H9 (cell line): Measurements from ENCODE around the gene HSPA9. TPM values are rescaled to one million over a fixed set of nuclear protein-coding genes. Genes with fewer than 3 reads are reported as not detected.

ENCODE experiments used
- DNase-seq: peaks from one replicate; pipeline ENCODE4 v3.0.0-alpha.2; 2017
- H2AFZ ChIP-seq: one replicate; pipeline ENCODE4 v1.6.1; 2013; ENCODE audit warnings: mild to moderate bottlenecking, low read length, control low read depth, moderate library complexity
- H2AK5ac ChIP-seq: 2 replicates; pipeline ENCODE4 v1.6.1; 2013; ENCODE audit warnings: low read length, control low read depth, mixed read lengths; ENCODE audit not compliant: insufficient read length
- H2BK120ac ChIP-seq: one replicate; pipeline ENCODE4 v1.6.1; 2013; ENCODE audit warnings: low read depth, mild to moderate bottlenecking, low read length, control low read depth, inconsistent platforms; ENCODE audit not compliant: poor library complexity, severe bottlenecking
- H2BK12ac ChIP-seq: 2 replicates; pipeline ENCODE4 v1.6.1; 2013; ENCODE audit warnings: low read length, control low read depth, mixed read lengths, low read depth; ENCODE audit not compliant: insufficient read length
- H2BK15ac ChIP-seq: 2 replicates; pipeline ENCODE4 v1.6.1; 2013; ENCODE audit warnings: low read depth, low read length, control low read depth
- H2BK20ac ChIP-seq: one replicate; pipeline ENCODE4 v1.6.1; 2013; ENCODE audit warnings: low read depth, mild to moderate bottlenecking, low read length, control low read depth, inconsistent platforms; ENCODE audit not compliant: poor library complexity, severe bottlenecking
- H2BK5ac ChIP-seq: 2 replicates; pipeline ENCODE4 v1.6.1; 2013; ENCODE audit warnings: low read length, control low read depth, mixed read lengths; ENCODE audit not compliant: insufficient read length
- H3K14ac ChIP-seq: 2 replicates; pipeline ENCODE4 v1.6.1; 2013; ENCODE audit warnings: low read length, control low read depth; ENCODE audit not compliant: insufficient read depth
- H3K18ac ChIP-seq: 2 replicates; pipeline ENCODE4 v1.6.1; 2013; ENCODE audit warnings: low read depth, mild to moderate bottlenecking, mixed read lengths, low read length, control low read depth; ENCODE audit not compliant: insufficient read length
- H3K23ac ChIP-seq: 2 replicates; pipeline ENCODE4 v1.6.1; 2013; ENCODE audit warnings: low read length, control low read depth, mixed read lengths, low read depth; ENCODE audit not compliant: insufficient read length
- H3K23me2 ChIP-seq: 2 replicates; pipeline ENCODE4 v1.6.1; 2013; ENCODE audit warnings: low read depth, mild to moderate bottlenecking, mixed read lengths, low read length, control low read depth; ENCODE audit not compliant: insufficient read length, poor library complexity, severe bottlenecking
- H3K27ac ChIP-seq: 2 replicates; pipeline ENCODE4 v1.5.1; 2013; ENCODE audit warnings: low read length, control low read depth, mixed read lengths, low read depth; ENCODE audit not compliant: insufficient read length
- H3K27me3 ChIP-seq: 2 replicates; pipeline ENCODE4 v1.6.1; 2013; ENCODE audit warnings: low read length, control low read depth, inconsistent platforms; ENCODE audit not compliant: insufficient read depth
- H3K4ac ChIP-seq: 2 replicates; pipeline ENCODE4 v1.6.1; 2013; ENCODE audit warnings: low read depth, mild to moderate bottlenecking, control low read depth, inconsistent platforms, low read length, moderate library complexity
- H3K4me1 ChIP-seq: 2 replicates; pipeline ENCODE4 v1.6.1; 2013; ENCODE audit warnings: low read length, control low read depth, inconsistent platforms; ENCODE audit not compliant: insufficient read depth
- H3K4me2 ChIP-seq: 2 replicates; pipeline ENCODE4 v1.6.1; 2013; ENCODE audit warnings: low read length, control low read depth, mixed read lengths; ENCODE audit not compliant: insufficient read length, insufficient read depth
- H3K56ac ChIP-seq: 2 replicates; pipeline ENCODE4 v1.6.1; 2013; ENCODE audit warnings: low read depth, mild to moderate bottlenecking, mixed read lengths, low read length, control low read depth; ENCODE audit not compliant: insufficient read length
- H3K79me1 ChIP-seq: 2 replicates; pipeline ENCODE4 v1.6.1; 2013; ENCODE audit warnings: low read depth, mild to moderate bottlenecking, moderate library complexity, low read length, control low read depth, inconsistent platforms; ENCODE audit not compliant: insufficient read depth, poor library complexity, severe bottlenecking
- H3K79me2 ChIP-seq: 2 replicates; pipeline ENCODE4 v1.6.1; 2013; ENCODE audit warnings: low read length, control low read depth, inconsistent platforms; ENCODE audit not compliant: insufficient read depth
- H3K9ac ChIP-seq: 2 replicates; pipeline ENCODE4 v1.6.1; 2013; ENCODE audit warnings: low read length, control low read depth, mixed read lengths; ENCODE audit not compliant: insufficient read length; ENCODE audit errors: extremely low read depth
- H3K9me3 ChIP-seq: one replicate; pipeline ENCODE4 v1.6.1; 2013; ENCODE audit warnings: low read depth, low read length, inconsistent platforms; ENCODE audit not compliant: control insufficient read depth
- H3T11ph ChIP-seq: one replicate; pipeline ENCODE4 v1.6.1; 2013; ENCODE audit warnings: mild to moderate bottlenecking, low read length, control low read depth, inconsistent platforms
- H4K20me1 ChIP-seq: one replicate; pipeline ENCODE4 v1.6.1; 2013; ENCODE audit not compliant: control insufficient read depth, insufficient read length, insufficient read depth
- H4K5ac ChIP-seq: 2 replicates; pipeline ENCODE4 v1.6.1; 2013; ENCODE audit warnings: low read depth, mild to moderate bottlenecking, mixed read lengths, low read length, control low read depth; ENCODE audit not compliant: insufficient read length
- H4K8ac ChIP-seq: replicated peaks from 2 replicates; pipeline ENCODE4 v1.6.1; 2013; ENCODE audit warnings: low read length, control low read depth, mixed read lengths, low read depth; ENCODE audit not compliant: insufficient read length
- H4K91ac ChIP-seq: 2 replicates; pipeline ENCODE4 v1.6.1; 2013; ENCODE audit warnings: low read depth, mild to moderate bottlenecking, moderate library complexity, mixed read lengths, low read length, control low read depth; ENCODE audit not compliant: insufficient read length
- H3K27ac Mint-ChIP-seq, 3 experiments: 2 replicates in 2 of 3; 3 replicates in 1 of 3; pipeline ENCODE4 v1.8.0; 2020 to 2021; ENCODE audit warnings: mixed read lengths in 3 of 3, mild to moderate bottlenecking in 1 of 3, moderate library complexity in 1 of 3
- H3K27me3 Mint-ChIP-seq: 2 replicates; pipeline ENCODE4 v1.8.0; 2021; ENCODE audit warnings: low read depth, mild to moderate bottlenecking, moderate library complexity, mixed read lengths
- H3K36me3 Mint-ChIP-seq, 3 experiments: 2 replicates in 2 of 3; 3 replicates in 1 of 3; pipeline ENCODE4 v1.8.0; 2020 to 2021; ENCODE audit warnings: low read depth in 3 of 3, mixed read lengths in 3 of 3; ENCODE audit not compliant: insufficient read depth in 1 of 3
- H3K4me1 Mint-ChIP-seq, 2 experiments: 2 replicates each; pipeline ENCODE4 v1.8.0; 2020; ENCODE audit warnings: mixed read lengths in 2 of 2
- H3K4me3 Mint-ChIP-seq, 2 experiments: 2 replicates in 1 of 2; 3 replicates in 1 of 2; pipeline ENCODE4 v1.8.0; 2020 to 2021; ENCODE audit warnings: mild to moderate bottlenecking in 2 of 2, mixed read lengths in 2 of 2, moderate library complexity in 1 of 2
- H3K9me3 Mint-ChIP-seq, 2 experiments: 2 replicates in 1 of 2; 3 replicates in 1 of 2; pipeline ENCODE4 v1.8.0; 2020; ENCODE audit warnings: mild to moderate bottlenecking in 2 of 2, mixed read lengths in 2 of 2, moderate library complexity in 1 of 2
- WGBS: extraction: QIAGEN DNeasy Blood & Tissue Kit; methylation state at CpG from one replicate; pipeline ENCODE4 v1.1.7; 2013; ENCODE audit warnings: missing lambda C conversion rate, low lambda C conversion rate, mixed read lengths; ENCODE audit not compliant: insufficient read length; ENCODE audit errors: extremely low coverage; 5-methylcytosine and 5-hydroxymethylcytosine counted together
- total RNA-seq: library from RNA; stranded (reverse); gene quantifications from 2 replicates; pipeline ENCODE4 v1.2.1, GENCODE V29; 2021
- TF ChIP-seq, protein P1 (sequence below): fragments of 200-600 bp; sonication (generic); conservative IDR thresholded peaks from 3 replicates; pipeline ENCODE4 v1.8.0; 2021; ENCODE audit warnings: antibody characterized with exemption, mild to moderate bottlenecking

Gene HSPA9
- total RNA-seq, 1 experiment from 2014 or later = 397 TPM

GRCh38 chr5:138549414-138549813, 25.8 kb downstream of the HSPA9 start:
- no peak overlapping the region for H3K4me2 ChIP-seq
- peaks cover 2% of the 10 kb centered on the region for H3K79me1 ChIP-seq
- H3K27ac ChIP-seq = no peak overlapping the region
- DNase-seq = no peak
- H3K23me2 ChIP-seq = no peaks in the 10 kb centered on the region
- Mint-ChIP-seq H3K36me3 (peaks cover 11 to 28% (median 20%) of the 10 kb centered on the region in 3 experiments), H3K4me3 (no peak overlapping the region), H3K27ac (no peak overlapping the region; a peak in 1 of 7 replicates), H3K4me1 (peaks cover 14 to 15% of the 10 kb centered on the region in 2 experiments), H3K27me3 (no peaks in the 10 kb centered on the region), H3K9me3 (no peaks in the 10 kb centered on the region)
- no peak overlapping the region for H3K56ac ChIP-seq
- H3K23ac ChIP-seq = no peak overlapping the region
- no peak overlapping the region for H4K91ac ChIP-seq
- WGBS = no CpG with 5 or more reads among the region's 5 CpGs
- H3T11ph ChIP-seq = no peak overlapping the region
- no peak overlapping the region for H3K18ac ChIP-seq
- no peak overlapping the region for H2BK120ac ChIP-seq
- H3K4ac ChIP-seq = no peak overlapping the region
- H2AK5ac ChIP-seq = no peak overlapping the region
- H3K14ac ChIP-seq = no peak overlapping the region
- H2BK5ac ChIP-seq = no peak overlapping the region
- H3K27me3 ChIP-seq = no peaks in the 10 kb centered on the region
- no peak overlapping the region for H4K8ac ChIP-seq
- H2BK12ac ChIP-seq = no peak overlapping the region
- H2BK20ac ChIP-seq = no peak overlapping the region
- no peaks in the 10 kb centered on the region for H4K20me1 ChIP-seq
- H3K4me1 ChIP-seq = no peaks in the 10 kb centered on the region
- no peaks in the 10 kb centered on the region for H3K9me3 ChIP-seq
- H4K5ac ChIP-seq = no peak overlapping the region
- H3K9ac ChIP-seq = no peak overlapping the region
- no peak overlapping the region for H2BK15ac ChIP-seq
- TF ChIP-seq, protein P1, sequence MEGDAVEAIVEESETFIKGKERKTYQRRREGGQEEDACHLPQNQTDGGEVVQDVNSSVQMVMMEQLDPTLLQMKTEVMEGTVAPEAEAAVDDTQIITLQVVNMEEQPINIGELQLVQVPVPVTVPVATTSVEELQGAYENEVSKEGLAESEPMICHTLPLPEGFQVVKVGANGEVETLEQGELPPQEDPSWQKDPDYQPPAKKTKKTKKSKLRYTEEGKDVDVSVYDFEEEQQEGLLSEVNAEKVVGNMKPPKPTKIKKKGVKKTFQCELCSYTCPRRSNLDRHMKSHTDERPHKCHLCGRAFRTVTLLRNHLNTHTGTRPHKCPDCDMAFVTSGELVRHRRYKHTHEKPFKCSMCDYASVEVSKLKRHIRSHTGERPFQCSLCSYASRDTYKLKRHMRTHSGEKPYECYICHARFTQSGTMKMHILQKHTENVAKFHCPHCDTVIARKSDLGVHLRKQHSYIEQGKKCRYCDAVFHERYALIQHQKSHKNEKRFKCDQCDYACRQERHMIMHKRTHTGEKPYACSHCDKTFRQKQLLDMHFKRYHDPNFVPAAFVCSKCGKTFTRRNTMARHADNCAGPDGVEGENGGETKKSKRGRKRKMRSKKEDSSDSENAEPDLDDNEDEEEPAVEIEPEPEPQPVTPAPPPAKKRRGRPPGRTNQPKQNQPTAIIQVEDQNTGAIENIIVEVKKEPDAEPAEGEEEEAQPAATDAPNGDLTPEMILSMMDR = no peak
- peaks cover 20% of the 10 kb centered on the region; the same call in 1 of the 2 replicates for H3K79me2 ChIP-seq
- H2AFZ ChIP-seq = no peak overlapping the region
